A172 (cell line): ENCODE results near the gene PIAS1. TPM values are rescaled to one million over a fixed set of nuclear protein-coding genes. Genes with fewer than 3 reads are reported as not detected.
A peak's percentile ranks its signal among the peaks of the same experiment; 100 is the strongest.
"Not testable (repeated sequence)": the region's sequence is repeated elsewhere in the genome, so short reads cannot be mapped to it uniquely, and the experiment has no call there.

Experiments used
- DNase-seq: peaks from one replicate; pipeline ENCODE4 v3.0.0-alpha.2; 2015; ENCODE audit warnings: low spot score
- total RNA-seq: library from RNA; depleted of rRNA; stranded (reverse); fragments of >200 nt; shearing (Covaris generic); gene quantifications from 2 replicates; pipeline ENCODE4 v1.2.3, GENCODE V29; 2014

PIAS1 gene
- total RNA-seq, 1 experiment from 2014 or later: 6.8 TPM

DNA sequence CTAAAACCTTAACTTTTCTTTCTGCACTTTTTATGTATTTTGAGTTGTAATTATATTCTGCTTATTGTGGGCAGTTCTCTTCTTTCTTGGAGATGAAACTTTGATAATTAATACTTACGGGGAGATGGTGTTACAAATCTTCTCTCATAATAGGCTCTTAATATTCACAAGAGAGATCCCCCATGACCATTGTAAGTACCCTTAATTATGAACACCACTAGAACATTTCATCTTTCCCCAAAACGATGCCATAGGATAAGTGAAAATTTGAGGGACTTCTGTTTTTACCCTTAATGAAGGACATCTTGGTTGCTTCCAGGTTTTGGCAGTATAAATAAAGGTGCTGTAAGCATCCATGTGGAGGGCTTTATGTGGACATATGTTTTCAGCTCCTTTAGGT, 60.7 kb downstream of the PIAS1 start:
- DNase-seq: no peak

DNA sequence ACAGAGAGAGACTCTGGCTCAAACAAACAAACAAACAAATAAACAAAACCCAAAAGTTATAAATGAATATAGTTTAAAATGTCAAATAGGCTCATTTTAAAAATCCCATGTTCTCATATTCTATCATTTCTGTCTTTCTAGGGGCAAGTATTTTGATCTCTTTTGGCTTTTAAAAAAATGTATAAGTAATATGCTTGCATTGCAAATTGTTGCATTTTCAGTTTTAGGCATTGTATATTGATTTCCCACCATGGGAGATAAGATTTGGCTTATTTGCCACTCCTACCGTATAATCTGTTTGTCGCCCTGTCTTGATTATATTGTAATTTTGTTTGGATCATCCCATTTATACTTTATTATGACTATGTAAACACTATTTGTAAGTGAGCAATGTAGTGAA, 70.6 kb downstream of the PIAS1 start:
- no peak for DNase-seq

DNA sequence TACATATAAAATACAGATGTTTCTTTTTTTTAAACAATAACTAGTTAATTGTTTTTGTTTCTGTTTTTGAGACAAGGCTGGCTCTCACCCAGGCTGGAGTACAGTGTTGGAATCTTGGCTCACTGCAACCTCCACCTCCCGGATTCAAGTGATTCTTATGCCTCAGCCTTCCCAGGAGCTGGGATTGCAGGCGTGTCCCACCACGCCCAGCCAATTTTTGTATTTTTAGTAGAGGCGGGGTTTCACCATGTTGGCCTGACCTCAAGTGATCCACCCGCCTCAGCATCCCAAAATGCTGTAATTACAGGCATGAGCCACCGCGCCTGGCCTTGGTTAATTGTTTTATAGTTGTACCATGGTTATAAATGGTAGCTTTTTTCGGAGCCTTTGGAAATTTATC, 72.3 kb downstream of the PIAS1 start:
- DNase-seq: peak; percentile 13

DNA sequence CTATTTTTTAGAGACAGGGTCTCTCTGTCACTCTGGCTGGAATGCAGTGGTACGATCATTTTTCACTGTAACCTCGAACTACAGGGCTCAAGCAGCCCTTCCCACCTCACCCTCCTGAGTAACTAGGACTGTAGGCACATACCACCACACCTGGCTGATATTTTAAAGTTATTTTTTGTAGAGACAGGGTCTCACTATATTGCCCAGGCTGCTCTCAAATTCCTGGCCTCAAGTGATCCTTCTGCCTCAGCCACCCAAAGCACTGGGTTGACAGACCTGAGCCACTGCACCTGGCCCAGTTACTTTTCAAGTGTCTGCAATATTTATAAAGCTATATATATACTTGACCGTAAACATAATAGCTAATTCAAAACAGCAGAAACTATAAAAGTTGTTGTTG, 75.0 kb downstream of the PIAS1 start:
- DNase-seq: no peak

DNA sequence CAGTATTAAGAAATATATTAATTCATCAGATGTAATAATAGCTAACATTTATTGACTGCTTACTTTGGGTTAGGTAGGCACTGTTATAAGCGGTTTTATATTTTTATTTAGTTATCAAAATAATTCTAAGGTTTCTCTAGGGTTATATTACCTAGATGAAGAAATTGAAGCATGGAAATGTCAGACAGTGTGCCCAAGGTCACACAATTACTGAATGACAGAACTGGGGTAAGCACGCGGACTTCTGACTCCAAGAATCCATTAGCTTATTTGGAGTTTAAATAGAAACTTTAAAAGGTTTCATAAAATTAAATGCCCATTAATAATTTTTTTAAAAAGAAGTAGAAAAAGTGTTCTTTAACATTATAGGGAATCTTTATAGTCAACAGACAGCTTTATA, 76.7 kb downstream of the PIAS1 start:
- DNase-seq: no peak

DNA sequence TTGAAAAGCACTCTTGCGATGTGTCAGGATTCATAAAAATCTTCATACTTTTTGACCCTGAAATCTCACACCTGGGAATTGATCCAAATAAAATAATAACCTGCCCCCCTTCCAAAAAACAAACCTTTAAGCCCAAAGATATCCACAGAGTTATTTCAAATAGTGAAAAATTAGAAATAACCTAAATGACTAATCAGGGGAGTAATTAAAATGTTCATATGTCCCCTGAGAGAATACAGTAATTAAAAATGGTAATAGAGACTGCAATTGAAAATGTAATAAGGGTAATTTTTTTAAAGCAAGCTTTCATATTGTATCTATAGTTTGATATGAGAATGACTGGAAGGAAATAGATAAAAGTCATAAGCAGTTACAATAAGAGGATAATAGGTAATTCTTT, 83.0 kb downstream of the PIAS1 start:
- no peak for DNase-seq

DNA sequence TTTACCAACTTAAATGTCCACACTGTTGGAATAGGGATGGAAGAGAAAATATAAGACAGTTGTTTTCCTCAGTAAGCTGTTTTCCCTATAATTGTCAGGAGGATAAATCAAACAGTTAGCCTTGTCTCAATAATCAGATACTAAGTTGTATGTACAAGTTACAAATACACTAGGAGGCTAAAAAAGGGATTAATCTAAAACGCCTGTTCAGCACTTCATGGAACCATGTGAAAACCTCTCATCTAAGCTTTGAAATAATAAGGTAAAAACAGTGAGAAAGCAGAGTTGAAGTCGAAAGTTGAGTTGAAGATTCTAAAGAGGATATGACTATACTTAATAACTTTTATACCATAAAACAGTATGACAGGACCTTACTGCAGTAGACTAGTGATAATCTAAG, 89.0 kb downstream of the PIAS1 start:
- no peak for DNase-seq

DNA sequence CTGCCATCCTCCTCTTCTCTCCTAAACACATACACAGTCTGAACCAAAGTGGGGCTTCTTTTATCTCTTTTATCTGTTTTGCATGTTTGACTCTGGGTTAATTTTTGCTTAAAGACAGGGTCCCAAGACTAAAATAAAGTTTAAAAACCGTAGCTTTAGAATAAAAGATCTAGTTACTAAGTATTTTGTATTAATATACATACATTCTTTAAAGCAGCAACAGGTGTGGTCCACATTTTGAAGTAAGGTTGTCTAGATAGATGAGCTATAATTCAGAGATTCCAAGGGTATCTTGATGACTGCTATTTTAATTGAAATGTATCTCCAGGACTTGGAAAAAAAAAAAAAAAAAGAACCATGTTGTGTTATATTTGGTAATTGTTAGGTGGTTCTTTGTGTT, 89.7 kb downstream of the PIAS1 start:
- DNase-seq: no peak

DNA sequence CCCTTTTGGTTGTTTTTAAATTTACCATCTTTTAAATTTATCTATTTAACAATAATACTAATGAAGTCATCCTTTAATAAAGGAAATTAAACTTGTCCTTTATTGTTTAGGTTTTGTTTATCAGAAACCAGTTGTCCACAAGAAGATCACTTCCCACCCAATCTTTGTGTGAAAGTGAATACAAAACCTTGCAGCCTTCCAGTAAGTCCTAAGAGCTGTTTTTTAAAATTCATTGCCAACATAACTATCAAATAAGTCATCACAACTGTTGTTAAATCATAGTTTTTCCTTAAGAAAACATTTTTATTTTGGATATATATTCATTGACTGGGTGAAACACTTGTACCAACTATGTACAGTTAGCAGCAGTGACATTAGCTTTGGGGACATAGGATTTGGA, 91.6 kb downstream of the PIAS1 start:
- DNase-seq: no peak

DNA sequence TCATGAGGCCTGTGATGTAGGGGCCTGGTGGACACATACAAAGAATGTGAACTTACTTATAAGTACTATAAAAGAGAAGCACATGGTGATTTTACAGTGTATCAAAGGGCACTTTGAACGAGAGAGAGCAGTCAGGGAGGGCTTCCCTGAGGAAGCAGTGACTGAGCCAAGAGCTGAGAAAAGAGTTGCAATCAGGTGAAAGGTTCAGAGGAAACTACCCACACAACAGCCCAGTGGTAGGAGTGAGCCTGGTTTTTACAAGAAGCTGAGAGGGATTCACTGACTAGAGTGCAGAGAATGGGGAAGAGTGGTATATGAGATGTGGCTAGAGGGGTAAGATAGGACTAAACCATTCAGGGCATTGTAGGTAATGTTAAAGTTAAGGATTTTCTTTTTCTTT, 93.9 kb downstream of the PIAS1 start:
- DNase-seq: no peak

DNA sequence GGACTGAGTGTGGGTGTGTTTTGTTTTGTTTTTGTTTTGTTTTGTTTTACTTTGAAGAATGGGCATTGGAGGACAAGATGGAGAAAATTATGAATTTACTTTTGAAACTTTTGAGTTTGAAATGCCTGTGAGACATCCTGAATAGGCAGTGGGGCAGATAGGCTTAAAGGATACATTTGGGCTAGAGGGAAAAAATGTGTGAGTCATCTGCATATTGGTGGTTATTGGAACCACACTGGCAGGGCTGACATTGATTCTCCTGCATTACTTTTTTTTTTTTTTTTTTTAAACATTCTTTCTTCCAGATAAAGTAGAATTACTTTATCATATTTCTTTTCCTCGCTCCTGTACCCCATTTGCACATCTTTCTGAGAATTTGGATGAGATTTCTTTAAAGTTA, 94.9 kb downstream of the PIAS1 start:
- no peak for DNase-seq

DNA sequence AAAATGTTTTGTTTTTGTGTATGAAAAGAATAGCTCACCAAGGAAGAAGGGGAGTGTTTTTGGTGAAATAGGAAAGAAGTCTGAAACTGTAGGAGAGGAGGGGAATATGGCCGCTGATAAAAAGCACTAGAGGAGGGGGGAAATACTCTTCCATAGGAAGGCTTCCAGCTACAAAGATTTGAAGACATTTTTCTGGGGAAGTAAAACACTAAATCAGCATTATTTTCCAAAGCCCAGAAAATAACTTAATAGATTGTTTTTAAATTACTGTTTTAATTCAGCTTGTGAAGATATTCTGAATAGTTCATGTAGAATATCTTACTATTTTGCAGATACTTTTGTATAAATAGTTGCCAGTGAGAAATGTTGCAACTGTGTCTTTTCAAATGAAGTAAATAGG, 96.1 kb downstream of the PIAS1 start:
- DNase-seq: no peak

DNA sequence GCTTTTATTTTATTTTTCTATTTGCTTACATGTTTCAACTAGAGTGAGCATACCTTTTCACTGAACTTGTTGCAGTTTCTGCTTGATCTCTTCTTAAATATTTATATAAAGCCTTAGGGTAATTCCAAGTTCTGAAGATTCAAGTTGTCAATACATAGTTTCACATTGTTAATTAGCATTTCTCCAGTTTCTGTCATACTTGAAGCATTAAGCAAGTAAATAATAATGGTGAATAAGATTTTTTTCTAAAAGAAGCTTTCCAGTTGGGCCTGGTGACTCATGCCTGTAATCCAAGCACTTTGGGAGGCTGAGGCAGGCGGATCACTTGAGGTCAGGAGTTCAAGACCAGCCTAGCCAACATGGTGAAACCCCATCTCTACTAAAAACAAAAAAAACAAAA, 97.2 kb downstream of the PIAS1 start:
- no peak for DNase-seq

DNA sequence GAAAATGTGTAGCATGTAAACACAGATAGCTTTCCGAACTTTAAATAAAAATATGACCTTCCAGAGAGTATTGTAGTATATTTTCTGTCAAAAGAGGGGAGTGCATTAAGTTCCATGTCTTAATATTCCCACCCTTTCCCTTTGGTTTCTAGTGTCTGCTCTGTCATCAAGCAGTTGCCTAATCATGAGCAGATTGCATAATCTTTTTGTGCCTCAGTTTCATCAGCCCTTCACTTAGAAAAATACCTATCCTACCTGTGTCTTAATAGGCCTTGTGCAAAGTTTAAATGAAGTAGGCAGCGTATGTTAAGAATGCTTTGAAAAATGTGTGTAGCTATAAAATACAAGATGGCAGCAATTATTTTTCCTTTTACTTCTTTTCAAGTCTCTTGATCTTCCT, 98.2 kb downstream of the PIAS1 start:
- DNase-seq: no peak

DNA sequence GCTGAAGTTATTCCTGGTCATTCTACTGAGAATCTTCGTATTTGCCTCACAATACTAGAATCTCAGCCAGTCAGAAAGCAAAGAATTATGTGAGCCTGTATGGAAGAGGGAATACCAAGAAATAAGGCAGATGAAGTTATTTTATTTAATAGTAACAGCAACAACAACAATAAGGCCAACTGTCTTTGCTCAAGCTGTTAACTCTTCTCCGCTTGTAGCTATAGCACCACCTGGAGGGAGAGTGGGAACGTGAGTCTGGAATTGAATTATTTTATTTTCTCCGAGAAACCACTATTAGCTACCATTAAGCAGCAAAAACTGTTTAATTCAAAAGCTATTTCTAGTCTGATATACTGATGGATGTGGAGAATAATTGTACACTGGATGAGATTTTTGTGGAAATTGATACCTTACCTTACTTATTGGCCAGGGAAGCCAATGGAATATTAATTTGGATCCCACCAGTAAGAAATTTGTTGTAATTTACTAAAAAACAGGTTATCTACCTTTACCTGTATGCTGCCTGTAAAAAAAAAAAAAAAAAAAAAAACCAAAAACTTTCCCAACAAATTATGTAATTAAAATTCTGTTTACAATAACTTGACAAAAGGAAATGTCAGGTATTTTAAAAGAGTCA, 100.9 kb downstream of the PIAS1 start:
- DNase-seq: peak; percentile 36

DNA sequence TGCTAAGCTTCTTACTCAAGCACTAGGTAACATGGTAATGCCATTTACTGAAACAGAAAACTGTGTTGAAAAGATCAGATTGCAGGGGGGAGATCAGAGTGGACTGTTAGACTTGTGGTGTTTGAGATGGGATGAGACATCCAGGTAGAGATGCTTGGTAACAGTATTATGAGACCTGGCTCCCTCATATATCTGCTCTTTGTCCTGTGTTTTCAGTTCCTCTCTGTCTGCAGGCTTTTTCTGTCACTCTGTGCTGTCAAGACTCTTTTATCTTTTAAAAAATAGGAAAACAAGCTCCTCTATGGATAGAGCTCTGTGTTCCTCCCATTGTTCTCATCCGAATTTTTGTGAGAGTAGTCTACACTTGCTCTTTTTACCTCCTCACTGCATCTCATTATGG, 103.0 kb downstream of the PIAS1 start:
- DNase-seq: no peak

DNA sequence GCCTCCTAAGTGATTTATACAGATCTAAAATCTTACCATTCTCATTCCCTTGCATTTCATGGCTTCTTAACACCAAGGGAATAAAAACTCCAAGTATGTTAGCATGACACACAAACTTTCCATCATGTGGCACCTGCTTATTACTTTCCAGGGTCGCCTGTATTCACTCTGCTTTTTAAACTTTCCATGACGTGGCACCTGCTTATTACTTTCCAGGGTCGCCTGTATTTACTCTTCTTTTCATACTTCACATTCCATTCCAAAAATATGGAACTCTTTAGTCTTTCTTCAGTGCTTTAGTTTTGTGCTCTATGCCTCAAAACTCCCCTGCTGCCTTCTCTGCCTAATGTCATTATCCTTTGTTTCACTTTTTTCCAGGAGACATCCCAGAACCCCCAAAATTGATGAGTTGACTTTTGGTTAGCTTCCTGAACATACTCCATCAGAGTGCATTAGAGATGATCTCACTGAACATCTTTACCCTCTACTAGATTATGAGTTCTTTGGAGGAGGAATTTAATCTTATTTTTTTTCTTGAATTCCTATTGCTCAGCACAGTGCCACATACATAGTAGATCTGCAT, 104.0 kb downstream of the PIAS1 start:
- no peak for DNase-seq

DNA sequence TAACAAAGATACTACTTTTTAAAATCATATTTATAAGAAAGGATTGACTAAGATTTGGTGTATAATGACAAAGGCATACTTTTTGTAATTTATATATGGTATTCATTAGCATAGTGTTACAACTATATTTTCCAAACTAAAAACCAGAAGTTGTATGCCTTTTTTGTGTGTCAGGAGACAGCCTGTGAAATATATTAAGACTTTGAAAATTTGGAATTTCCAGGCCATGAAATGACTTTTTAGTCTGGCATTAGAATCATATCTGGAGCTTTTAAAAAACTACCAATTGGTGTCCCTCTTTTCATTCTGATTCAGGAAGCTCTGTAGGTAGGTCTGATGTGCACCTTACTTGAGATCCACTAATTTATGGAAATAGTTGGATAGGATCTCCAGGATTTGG, 109.1 kb downstream of the PIAS1 start:
- DNase-seq: no peak

DNA sequence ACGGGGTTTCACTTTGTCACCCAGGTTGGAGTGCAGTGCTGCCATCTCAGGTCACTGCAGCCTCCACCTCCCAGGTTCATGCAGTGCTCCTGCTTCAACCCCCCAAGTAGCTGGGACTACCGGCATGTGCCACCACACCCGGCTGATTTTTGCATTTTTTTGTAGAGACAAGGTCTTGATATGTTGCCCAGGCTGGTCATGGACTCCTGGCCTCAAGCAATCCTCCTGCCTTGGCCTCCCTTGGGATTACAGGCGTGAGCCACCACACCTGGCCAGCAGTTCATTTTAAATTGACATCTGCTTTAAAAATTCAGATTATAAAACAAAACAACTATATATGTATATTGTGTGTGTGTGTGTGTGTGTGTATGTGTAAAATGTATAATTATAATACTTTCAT, 112.7 kb downstream of the PIAS1 start:
- DNase-seq: no peak

DNA sequence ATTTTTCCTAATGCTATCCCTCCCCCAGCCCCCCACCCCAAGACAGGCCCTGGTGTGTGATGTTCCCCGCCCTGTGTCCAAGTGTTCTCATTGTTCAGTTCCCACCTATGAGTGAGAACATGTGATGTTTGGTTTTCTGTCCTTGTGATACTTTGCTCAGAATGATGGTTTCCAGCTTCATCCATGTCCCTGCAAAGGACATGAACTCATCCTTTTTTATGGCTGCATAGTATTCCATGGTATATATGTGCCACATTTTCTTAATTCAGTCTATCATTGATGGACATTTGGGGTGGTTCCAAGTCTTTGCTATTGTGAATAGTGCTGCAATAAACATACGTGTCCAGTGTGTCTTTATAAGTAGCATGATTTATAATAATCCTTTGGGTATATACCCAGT, 117.9 kb downstream of the PIAS1 start:
- not testable (repeated sequence) for DNase-seq

DNA sequence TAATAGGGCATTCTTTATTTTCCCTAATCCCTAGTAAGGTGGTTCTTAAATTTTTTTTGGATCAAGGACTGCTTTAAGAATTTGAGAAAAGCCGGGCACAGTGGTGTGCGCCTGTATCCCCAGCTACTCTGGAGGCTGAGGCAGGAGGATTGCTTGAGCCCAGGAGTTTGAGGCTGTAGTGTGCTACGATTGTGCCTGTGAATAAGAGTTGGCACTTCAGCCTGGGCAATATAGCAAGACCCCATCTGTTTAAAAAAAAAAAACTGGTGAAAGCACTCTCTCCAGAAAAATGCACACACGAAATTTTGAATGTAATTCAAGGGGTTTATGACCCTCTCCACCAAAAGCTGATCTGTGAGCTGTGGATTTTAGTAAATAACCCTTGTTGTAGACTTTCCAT, 119.0 kb downstream of the PIAS1 start:
- no peak for DNase-seq

DNA sequence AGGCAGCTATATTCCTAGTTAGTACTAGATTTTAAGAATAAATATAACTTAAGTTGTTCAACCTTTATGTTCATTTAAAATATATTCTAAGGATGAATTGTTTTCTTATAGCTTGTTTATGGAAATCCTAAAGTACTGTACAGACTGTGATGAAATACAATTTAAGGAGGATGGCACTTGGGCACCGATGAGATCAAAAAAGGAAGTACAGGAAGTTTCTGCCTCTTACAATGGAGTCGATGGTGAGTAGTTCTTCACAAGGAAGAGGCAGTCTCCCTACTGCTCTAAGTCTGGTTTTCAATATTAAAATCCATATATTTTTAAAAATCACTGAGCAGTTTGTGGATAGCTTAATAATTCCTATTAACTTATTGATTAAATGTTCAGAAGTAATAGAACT, 121.4 kb downstream of the PIAS1 start:
- DNase-seq: no peak

DNA sequence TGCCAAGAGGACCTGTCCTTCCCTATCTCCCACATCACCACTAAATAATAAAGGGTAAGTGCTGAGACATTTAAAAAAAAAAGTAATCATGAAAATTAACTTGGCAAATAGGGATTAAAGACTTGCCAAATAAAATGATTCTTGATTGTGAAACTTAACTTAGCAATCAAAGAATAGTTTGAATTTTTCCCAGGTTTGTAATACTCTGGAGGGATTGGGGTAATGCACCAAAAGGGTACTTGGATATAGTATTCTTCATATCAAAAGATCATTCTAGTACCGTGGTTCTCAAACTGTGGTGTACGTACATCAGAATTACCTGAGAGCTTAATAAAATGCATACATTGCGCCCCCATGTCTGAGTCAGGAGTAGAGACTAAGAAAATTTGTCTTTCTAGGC, 122.5 kb downstream of the PIAS1 start:
- DNase-seq: no peak

DNA sequence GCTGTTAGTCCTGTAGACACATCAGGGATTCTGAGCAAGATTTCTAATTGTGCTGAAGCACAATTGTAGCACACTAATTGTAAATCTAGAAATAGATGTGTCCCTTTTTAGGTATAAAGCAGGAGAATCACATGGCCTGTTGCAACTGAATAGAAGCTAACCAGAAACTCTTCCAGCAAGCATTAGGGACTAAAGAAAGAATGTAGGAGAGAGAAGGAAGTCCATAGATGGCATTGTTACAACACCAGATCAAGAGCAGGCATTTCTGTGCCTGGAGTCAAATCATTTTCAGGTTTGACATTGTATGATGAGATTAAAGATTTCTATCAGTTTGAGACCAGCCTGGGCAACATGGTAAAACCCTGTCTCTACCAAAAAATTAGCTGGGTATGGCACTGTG, 123.6 kb downstream of the PIAS1 start:
- no peak for DNase-seq
